Measurements from ENCODE around the gene RNF6.

Gene RNF6

GRCh38 chr13:26247011-26247410 is 24.9 kb upstream of the RNF6 start:
- DNase-seq (ENCODE audit: extremely low read depth, low read depth) = no peak

GRCh38 chr13:26246154-26246553 is 24.0 kb upstream of the RNF6 start:
- no peak for TF ChIP-seq CTCF (IDR thresholded peaks at IDR 0.05; ENCODE audit: low read depth, low read length)
- DNase-seq (ENCODE audit: extremely low read depth, low read depth) = no peak

More at GRCh38 chr13:26247011-26247410, 24.9 kb upstream of the RNF6 start:
- TF ChIP-seq CTCF (IDR thresholded peaks at IDR 0.05; ENCODE audit: low read depth, low read length) = no peak

- TF ChIP-seq CTCF (IDR thresholded peaks at IDR 0.05; ENCODE audit: low read depth, low read length) = no peak
- DNase-seq (ENCODE audit: extremely low read depth, low read depth) = no peak
Observed at GRCh38 chr13:26236296-26236695, 14.2 kb upstream of the RNF6 start.

GRCh38 chr13:26230703-26231102 is 8.6 kb upstream of the RNF6 start:
- TF ChIP-seq CTCF (IDR thresholded peaks at IDR 0.05; ENCODE audit: low read depth, low read length) = no peak
- no peak for DNase-seq (ENCODE audit: extremely low read depth, low read depth)

- no peak for DNase-seq (ENCODE audit: extremely low read depth, low read depth)
- no peak for TF ChIP-seq CTCF (IDR thresholded peaks at IDR 0.05; ENCODE audit: low read depth, low read length)
Observed at GRCh38 chr13:26229080-26229615, 7.0 kb upstream of the RNF6 start.

- no peak for TF ChIP-seq CTCF (IDR thresholded peaks at IDR 0.05; ENCODE audit: low read depth, low read length)
Observed at GRCh38 chr13:26228096-26228495, 6.0 kb upstream of the RNF6 start.

GRCh38 chr13:26227166-26227971 is 5.3 kb upstream of the RNF6 start:
- DNase-seq (ENCODE audit: extremely low read depth, low read depth) = no peak
- no peak for TF ChIP-seq CTCF (IDR thresholded peaks at IDR 0.05; ENCODE audit: low read depth, low read length)

More at GRCh38 chr13:26228096-26228495, 6.0 kb upstream of the RNF6 start:
- DNase-seq (ENCODE audit: extremely low read depth, low read depth) = no peak
